NOMO-1 treated with DMSO at 0.1 percent for 48 hours (cell line): Measurements from ENCODE around the gene LAMC1.

Source experiments
- DNase-seq: peaks from one replicate; lab custom pipeline; 2025; ENCODE audit not compliant: unreplicated experiment; lab: John Stamatoyannopoulos, UW

Gene LAMC1

DNA sequence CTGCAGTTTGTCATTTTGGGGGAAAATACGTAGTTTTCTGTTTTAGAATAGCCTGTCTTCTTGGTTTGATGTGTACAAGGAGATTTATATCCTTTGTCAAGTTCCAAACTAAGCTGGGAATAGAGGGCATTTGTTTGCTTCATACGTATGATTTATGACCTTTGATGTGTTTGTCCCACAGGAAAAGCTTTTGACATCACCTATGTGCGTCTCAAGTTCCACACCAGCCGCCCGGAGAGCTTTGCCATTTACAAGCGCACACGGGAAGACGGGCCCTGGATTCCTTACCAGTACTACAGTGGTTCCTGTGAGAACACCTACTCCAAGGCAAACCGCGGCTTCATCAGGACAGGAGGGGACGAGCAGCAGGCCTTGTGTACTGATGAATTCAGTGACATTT lies 79.9 kb downstream of the LAMC1 start:
- no peak for DNase-seq

DNA sequence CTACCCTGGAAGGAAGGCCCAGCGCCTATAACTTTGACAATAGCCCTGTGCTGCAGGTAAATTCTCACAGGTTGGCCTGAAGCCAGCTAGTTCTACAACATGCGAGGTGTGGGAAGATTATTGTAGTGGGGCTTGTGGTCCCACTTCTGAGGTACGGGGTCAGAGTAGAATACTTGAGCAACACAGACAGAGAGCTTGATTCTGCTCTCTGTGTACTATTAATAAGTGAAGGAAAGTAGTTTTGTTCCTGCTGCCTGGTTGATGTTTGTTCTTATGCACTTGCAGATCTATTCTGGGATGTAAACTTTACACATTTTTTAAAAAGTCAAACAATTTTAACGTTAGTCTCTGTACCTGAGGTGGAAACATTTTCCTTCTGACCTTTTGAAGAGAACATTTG lies 80.4 kb downstream of the LAMC1 start:
- no peak for DNase-seq

DNA sequence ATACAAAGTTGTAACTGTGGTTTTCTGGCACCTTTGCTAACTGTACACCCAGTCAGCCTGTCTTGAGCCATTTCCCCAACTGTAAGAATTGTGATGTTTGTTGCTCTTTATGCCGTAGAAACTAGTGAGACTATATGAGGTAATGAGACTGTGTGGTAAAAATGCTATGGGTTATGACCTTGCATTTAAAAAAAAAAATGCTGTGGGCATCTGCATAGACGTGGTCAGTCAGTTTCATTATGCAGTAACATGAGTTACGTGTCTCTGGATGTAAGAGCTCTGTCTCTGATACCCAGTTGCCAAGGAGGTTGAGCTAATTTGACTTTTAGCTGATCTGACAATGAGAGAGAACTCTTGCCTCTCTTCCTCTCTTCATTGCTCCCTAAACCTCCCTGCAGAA lies 82.2 kb downstream of the LAMC1 start:
- peak; percentile 54 for DNase-seq

DNA sequence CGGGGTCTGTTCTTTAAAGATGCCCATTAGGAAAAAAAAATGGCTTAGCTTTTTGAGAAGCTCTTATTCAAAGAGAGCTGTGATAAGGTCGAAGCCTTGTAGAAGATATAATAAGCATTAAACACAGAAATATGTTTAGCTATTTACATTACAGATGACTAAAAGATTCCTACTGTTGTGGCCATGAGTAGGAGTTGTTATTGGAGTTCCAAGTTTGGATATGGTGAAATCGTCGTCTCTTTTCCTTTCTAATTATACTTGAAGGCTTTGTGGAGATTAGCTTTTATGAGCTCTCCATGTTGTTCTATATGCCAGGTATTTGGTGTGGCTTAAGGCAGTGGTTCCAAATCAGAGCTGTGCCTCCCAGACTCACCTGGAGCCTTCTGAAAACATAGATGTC lies 82.9 kb downstream of the LAMC1 start:
- DNase-seq = no peak

DNA sequence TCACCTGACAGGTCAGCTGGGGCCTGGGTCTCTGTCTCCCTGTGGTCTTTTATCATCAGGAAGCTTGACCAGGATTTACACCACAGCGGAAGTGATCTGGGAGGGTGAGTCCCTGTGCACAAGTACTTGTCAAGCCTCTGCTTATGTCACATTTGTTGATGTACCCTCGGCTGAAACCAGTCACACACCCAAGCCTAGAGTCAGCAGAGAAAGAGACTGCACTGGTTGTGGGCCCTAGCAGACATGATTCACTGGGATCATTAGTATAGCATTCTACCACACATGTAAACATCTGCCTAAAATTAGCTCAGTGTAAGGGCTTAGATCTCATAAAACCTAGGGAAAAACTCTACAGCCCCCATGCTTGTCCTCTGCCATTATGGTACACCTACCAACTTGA lies 83.5 kb downstream of the LAMC1 start:
- DNase-seq = no peak

DNA sequence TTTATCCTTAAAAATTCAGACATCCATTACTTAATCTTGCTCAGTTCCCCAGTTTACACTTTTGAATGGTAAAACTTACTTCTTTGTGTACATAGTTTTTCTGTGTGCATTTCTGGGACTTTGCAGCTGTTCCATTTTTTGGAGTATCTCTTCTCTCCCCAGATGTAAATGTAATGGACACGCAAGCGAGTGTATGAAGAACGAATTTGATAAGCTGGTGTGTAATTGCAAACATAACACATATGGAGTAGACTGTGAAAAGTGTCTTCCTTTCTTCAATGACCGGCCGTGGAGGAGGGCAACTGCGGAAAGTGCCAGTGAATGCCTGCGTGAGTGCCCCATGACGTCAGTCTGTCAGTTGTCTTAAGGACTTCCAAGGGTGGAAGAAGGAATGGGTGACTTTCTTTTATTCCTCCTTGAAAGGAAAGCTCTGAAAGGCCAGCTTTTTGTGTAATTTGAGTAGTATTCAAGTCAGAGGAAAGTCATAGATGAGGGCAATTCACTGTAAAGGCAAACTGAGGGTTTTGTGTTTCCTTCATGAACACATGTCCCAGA lies 87.2 kb downstream of the LAMC1 start:
- no peak for DNase-seq

DNA sequence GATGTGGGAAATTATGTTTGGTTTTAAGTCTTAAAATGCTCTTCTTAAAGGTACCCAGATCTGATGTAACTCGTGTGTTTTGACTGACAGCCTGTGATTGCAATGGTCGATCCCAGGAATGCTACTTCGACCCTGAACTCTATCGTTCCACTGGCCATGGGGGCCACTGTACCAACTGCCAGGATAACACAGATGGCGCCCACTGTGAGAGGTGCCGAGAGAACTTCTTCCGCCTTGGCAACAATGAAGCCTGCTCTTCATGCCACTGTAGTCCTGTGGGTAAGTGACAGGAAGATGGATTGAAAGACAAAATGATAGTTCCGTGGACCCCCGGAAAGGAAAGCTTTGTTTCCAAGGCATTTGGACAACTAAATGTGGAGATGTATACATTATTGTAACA lies 91.2 kb downstream of the LAMC1 start:
- no peak for DNase-seq

DNA sequence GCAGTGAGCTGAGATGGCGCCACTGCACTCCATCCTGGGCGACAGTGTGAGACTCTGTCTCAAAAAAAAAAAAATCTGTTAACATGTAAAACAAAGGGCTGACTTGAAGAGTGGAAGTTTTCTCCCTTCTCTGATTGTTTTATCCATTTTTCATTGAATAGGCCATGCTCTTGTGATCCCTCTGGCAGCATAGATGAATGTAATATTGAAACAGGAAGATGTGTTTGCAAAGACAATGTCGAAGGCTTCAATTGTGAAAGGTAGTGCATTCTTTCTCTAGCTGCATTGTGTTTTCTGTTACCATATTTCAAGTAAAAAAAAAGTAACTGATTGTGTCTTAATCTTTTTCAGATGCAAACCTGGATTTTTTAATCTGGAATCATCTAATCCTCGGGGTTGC lies 93.2 kb downstream of the LAMC1 start:
- DNase-seq = no peak

DNA sequence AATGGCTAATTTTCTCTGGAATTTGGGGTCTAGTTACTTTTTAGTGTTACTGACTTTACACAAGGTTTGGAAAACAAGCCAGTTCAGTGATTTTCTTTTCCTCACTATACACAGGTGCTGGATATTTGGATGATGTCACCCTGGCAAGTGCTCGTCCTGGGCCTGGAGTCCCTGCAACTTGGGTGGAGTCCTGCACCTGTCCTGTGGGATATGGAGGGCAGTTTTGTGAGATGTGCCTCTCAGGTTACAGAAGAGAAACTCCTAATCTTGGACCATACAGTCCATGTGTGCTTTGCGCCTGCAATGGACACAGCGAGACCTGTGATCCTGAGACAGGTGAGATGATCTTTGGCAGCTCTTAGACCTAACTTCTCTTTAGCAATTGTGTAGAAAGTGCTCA lies 98.4 kb downstream of the LAMC1 start:
- no peak for DNase-seq

DNA sequence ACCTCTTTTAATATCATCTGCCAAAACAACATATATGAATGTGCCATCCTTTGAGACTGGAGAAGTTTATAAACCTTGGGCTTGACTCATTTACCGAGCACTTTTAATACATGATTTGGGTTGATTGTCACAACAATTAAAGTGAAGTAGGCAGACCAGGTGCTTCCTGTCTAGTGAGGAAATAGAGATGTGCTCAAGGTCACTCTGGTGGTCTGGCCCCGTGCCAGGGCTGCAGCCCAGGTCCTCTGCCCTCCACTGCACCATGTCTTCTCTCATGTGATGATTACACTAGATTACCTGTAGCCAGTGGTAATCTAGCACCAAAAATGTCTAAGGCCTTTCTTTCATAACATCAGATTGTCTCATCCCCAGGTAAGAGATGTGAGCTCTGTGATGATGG lies 101.0 kb downstream of the LAMC1 start:
- DNase-seq = no peak

DNA sequence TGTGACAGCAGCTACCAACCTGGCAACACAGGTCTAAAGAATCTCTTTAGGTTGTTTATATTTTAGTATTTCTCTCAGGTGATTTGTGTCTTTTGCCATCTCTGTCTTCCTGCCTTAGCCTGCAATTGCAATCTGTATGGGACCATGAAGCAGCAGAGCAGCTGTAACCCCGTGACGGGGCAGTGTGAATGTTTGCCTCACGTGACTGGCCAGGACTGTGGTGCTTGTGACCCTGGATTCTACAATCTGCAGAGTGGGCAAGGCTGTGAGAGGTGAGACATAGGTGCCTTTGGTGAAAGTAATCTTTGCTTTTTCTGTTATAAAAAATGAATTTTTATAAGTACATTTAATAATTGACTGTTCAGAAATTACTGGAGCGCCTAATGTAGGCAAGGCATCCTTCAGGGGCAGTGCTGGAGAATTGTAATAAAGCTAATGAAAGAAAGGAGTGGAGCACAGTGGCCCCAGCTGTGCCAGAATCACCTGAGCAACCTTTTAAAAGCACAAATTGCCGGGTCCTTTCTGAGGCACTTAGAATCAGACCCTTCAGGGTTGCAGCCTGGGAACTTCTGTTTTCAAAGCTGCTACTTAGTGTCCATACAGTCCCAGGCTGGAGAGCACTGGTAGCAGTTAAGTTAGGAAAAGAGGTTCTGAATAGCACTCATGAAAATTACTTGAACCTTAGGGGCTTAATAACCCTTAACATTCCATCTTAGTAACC lies 102.2 kb downstream of the LAMC1 start:
- DNase-seq = no peak

DNA sequence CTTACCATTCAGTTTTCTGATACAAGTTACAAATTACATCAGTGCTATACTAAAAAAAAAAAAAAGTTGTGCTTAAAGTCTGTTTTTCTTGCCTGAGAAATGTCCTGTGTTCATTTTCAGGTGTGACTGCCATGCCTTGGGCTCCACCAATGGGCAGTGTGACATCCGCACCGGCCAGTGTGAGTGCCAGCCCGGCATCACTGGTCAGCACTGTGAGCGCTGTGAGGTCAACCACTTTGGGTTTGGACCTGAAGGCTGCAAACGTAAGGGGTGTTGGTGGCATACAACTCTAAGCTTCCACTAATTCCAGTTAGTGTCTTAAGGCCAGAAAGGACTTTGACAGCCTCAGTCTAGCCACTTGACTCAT lies 102.8 kb downstream of the LAMC1 start:
- DNase-seq = no peak

DNA sequence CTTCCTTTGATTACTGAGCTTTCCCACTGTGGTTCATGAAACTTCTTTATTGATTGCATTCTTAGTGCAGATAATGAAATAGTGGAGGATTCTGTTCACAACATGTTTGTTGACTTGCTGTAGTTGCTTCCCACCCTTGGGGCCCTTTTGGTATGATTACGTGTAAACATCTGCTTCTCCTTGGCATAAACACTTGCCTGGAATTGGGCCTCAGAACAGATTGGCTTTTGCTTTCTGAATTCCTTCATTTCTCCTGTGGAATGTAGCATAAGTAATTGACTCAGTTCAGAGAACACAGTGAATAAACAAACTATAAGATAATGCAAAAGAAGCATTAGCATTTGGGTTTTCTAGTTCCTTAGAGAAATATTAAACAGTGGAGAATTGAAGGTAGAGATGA lies 103.3 kb downstream of the LAMC1 start:
- DNase-seq = no peak

DNA sequence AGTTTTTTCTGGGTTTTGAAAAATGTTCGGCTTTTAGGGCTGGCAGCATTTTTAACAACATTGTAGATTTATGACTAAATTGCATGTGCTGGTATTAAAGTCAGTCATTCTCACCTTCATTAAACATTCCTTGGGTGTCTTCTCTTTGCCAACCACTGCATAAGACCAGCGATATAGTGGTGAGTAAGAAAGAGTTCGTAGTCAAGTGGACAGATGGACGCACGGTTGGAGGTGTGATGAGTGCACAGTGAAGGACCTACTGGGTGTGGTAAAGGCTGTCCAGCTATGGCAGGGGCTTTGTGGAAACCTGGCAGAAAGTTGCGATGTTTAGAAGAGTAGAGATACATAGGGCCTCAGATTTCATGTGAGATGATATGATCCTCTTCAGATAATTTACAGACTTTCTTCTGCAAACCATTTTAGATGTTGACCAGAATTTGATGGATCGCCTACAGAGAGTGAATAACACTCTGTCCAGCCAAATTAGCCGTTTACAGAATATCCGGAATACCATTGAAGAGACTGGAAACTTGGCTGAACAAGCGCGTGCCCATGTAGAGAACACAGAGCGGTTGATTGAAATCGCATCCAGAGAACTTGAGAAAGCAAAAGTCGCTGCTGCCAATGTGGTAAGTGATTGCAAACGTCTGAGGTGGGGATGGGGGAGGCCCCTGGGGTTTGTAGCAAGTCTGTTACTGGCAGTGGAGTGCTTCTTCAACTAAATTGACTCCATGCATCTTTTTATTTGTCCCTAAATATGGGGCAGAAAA lies 106.9 kb downstream of the LAMC1 start:
- no peak for DNase-seq

DNA sequence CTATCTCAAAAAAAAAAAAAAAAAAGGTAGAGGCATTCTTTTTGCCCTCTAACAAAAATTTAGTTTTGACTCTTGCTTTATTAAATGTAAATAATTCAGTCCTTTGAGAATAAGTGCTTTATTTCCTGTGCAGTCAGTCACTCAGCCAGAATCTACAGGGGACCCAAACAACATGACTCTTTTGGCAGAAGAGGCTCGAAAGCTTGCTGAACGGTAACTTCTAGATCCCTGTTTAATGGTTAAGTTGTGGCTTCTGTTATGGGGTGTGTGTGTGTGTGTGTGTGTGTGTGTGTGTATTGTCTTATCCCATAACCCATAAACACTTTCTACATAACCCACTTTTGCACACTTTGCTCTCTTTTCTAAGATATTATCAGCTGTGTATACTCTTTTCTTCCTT lies 107.9 kb downstream of the LAMC1 start:
- DNase-seq = no peak

DNA sequence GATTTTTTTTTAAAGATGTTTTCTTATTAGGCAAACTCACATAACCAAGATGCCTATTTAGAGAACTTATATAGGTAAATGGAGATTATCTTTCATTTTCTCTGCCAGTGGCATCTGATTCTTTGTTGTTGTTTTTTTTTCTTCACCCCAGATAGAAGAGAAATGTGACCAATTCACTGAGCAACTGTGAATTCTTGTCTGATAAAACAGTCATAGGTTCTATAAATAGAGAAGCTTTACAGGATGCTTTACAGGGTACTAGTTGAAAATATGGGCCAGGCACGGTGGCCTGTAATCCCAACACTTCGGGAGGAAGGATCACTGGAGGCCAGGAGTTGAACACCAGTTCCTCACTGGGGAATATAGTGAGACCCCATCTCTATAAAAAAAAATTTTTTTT lies 112.1 kb downstream of the LAMC1 start:
- DNase-seq = no peak

DNA sequence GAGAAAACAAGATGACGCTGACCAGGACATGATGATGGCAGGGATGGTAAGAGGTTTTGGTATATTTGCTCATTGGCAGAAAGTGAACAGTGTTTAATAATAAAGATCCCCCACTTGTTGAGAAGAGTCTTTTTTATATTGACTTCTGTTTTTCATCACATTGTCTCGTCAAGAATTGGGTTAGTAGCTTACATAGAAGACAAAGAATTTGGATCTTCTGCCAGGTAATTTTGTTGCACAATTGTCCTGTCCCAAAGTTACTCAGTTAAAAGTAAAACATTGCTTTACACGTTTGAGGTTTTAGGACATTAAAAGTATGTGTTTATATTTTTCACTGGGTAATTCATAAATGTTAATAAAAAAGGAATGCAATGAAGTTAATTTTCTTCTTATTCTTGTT lies 114.6 kb downstream of the LAMC1 start:
- DNase-seq = no peak

DNA sequence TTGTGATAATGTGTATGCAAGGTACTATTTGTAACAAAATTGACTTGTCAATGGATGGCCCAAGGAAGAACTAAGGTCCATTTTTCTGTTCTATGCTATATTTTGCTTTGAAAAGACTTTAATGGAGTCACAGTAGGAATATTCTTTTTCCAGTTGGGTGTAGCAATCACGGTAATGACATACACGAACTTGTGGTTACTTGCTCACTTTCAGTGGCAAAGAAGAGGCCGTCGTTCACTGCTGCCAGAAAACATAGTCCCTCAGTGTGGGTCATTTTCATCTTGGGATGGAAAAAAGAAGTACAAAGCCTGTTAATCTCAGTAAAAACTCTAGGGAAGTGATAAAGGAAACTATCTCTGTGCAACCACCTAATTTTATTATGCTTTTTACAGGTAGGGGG lies 115.1 kb downstream of the LAMC1 start:
- DNase-seq = no peak

DNA sequence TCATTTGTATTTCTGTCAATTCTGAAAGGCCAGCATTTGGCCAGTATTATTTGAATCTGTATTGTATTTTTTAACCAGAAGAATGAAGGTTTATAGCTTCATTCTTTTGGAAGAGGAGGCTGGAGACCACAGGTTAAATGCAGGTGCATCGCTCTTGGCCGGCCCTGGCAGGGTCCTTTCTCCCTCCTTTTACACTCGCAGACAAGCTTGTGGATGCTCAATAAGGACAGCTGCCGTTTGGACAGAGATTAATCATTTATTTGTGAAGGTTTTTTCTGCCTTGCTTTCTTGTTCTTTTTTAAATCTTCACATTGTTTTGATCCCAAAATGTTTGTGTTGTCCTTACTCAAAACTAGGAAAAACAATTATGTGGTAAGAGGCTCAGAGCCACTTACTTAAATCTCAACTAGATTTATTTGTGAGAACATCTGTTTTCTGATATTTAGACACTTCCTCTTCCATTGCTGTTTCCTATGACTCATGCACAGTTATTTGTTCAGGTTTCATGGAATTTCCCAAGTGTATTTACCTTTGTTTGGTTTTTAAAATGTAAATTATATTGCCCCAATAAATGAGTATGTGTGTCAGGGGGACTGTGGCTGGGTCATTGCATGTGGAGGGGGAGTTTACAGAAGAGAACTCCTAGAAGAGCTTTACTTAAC lies 116.2 kb downstream of the LAMC1 start:
- peak; percentile 34 for DNase-seq

DNA sequence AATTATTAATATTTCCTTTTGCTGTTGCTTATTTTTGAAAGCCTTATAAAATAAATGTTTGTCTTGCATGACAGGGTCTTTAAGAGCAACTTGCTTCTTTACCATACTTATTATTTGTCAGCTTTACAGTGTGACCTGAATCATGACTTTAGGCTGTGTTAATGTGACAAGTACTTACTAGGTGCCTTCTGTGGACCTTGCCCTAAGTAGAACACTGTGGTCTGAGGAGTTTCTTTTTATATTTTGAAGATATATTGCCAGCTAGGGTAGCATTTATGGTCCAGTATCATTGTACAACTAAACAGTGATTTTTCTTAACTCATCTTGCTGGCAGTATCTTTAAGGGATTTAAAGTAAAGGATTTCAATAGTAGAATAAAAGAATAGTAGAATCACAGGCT lies 117.4 kb downstream of the LAMC1 start:
- no peak for DNase-seq

DNA sequence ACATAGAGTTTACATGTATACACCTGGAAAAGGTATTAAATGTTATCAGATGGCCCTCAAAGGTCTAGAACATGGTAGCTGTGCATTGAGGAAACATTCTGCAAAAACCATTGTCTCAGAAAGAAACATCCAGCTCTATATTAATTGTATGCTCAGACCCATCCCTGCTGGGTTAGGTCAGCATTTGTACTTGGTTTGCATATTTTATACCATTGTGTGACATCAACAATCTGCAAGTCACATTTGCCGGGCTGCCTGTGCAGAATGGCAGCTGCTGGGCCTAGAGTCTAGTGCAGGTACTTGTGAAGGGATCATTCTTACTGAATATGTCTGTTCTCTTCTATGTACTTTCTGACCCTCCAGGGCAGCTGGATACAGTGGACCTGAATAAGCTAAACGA lies 119.0 kb downstream of the LAMC1 start:
- DNase-seq = no peak
